Keratinocyte (primary cell): Measurements from ENCODE around the gene MADD. TPM values are rescaled to one million over a fixed set of nuclear protein-coding genes. Genes with fewer than 3 reads are reported as not detected.

Source experiments
- DNase-seq: peaks from one replicate; pipeline ENCODE4 v3.0.0-alpha.2; 2011; ENCODE audit warnings: low read depth, missing footprints, low spot score
- FAIRE-seq: peaks from 2 replicates; lab custom pipeline; 2011; peaks lifted over from hg19 to GRCh38; lab: Jason Lieb, UNC
- H2AFZ ChIP-seq: 2 replicates; pipeline ENCODE4 v1.6.0; 2012; ENCODE audit warnings: low read length, control low read depth, inconsistent platforms; ENCODE audit not compliant: control insufficient read depth
- H3K27ac ChIP-seq: 2 replicates; pipeline ENCODE4 v1.5.1; 2011; ENCODE audit warnings: low read length; ENCODE audit not compliant: control insufficient read depth, insufficient read depth
- H3K27me3 ChIP-seq: 3 replicates; pipeline ENCODE4 v1.6.0; 2011; ENCODE audit warnings: low read length; ENCODE audit not compliant: control insufficient read depth, insufficient read depth; ENCODE audit errors: extremely low read depth
- H3K36me3 ChIP-seq, 2 experiments: 2 replicates in 1 of 2; 3 replicates in 1 of 2; pipeline ENCODE4 v1.5.1; 2011; ENCODE audit warnings: low read length in 2 of 2, mild to moderate bottlenecking in 1 of 2; ENCODE audit not compliant: control insufficient read depth in 2 of 2, insufficient read depth in 2 of 2; ENCODE audit errors: extremely low read depth in 1 of 2
- H3K4me1 ChIP-seq: 3 replicates; pipeline ENCODE4 v1.5.1; 2011; ENCODE audit warnings: low read length; ENCODE audit not compliant: control insufficient read depth, insufficient read depth; ENCODE audit errors: extremely low read depth
- H3K4me2 ChIP-seq: 3 replicates; pipeline ENCODE4 v1.6.0; 2011; ENCODE audit warnings: low read depth, low read length; ENCODE audit not compliant: control insufficient read depth, insufficient read depth; ENCODE audit errors: extremely low read depth
- H3K4me3 ChIP-seq, 3 experiments: fragments of 200-600 bp in 1 of 3; sonication (generic) in 1 of 3; 2 replicates in 2 of 3; 3 replicates in 1 of 3; pipeline ENCODE4 v1.5.1; 2011 to 2016; ENCODE audit warnings: low read length in 3 of 3, mild to moderate bottlenecking in 3 of 3, control low read depth in 2 of 3, inconsistent platforms in 1 of 3, low read depth in 1 of 3, mixed read lengths in 1 of 3, mixed run types in 1 of 3, moderate library complexity in 1 of 3; ENCODE audit not compliant: control insufficient read depth in 2 of 3, insufficient read depth in 2 of 3; ENCODE audit errors: extremely low read depth in 1 of 3
- H3K79me2 ChIP-seq: 2 replicates; pipeline ENCODE4 v1.6.0; 2012; ENCODE audit warnings: low read length; ENCODE audit not compliant: control insufficient read depth, insufficient read depth
- H3K9ac ChIP-seq: 3 replicates; pipeline ENCODE4 v1.6.0; 2011; ENCODE audit warnings: low read length; ENCODE audit not compliant: control insufficient read depth, insufficient read depth; ENCODE audit errors: extremely low read depth
- H3K9me1 ChIP-seq: 3 replicates; pipeline ENCODE4 v1.6.0; 2011; ENCODE audit warnings: low read length; ENCODE audit not compliant: control insufficient read depth, insufficient read depth; ENCODE audit errors: extremely low read depth
- H3K9me3 ChIP-seq: 2 replicates; pipeline ENCODE4 v1.5.1; 2012; ENCODE audit warnings: low read depth, low read length; ENCODE audit not compliant: control insufficient read depth
- H4K20me1 ChIP-seq: 3 replicates; pipeline ENCODE4 v1.6.0; 2011; ENCODE audit warnings: low read length; ENCODE audit not compliant: control insufficient read depth, insufficient read depth; ENCODE audit errors: extremely low read depth
- EZH2 ChIP-seq: IDR thresholded peaks from one replicate; pipeline ENCODE4 v1.6.1; 2012; ENCODE audit warnings: inconsistent platforms, mild to moderate bottlenecking, low read length, moderate library complexity
- dilution Hi-C: fragments of 300-500 bp; cut with MboI; formaldehyde crosslinking; loops from one replicate; pipeline ENCODE4 v1.7.0; 2020; ENCODE audit warnings: low sequenced_read_pairs; ENCODE audit not compliant: extremely low pct_ligation_motif_present
- polyA plus RNA-seq, 5 experiments: library from polyadenylated mRNA; depleted of rRNA in 3 of 5; stranded (reverse) in 3 of 5; stranded (forward) in 1 of 5; unstranded in 1 of 5; fragments of >200 nt; gene quantifications; 1 replicate in 1 of 5; 2 replicates in 3 of 5; 3 replicates in 1 of 5; pipeline versions ENCODE4 v1.2.1 to v1.2.3, GENCODE V29; 2011 to 2012; ENCODE audit warnings: missing spikeins in 2 of 5, low read depth in 1 of 5, low replicate concordance in 1 of 5
- TF ChIP-seq, protein P1 (sequence below), 3 experiments: IDR thresholded peaks in 1 of 3; conservative IDR thresholded peaks in 1 of 3; optimal IDR thresholded peaks in 1 of 3; 2 replicates in 2 of 3; 3 replicates in 1 of 3; pipeline versions ENCODE3 to v1.5.1; 2011; ENCODE audit warnings: low read length in 3 of 3, mild to moderate bottlenecking in 3 of 3, moderate library complexity in 2 of 3, control low read depth in 1 of 3, inconsistent platforms in 1 of 3; ENCODE audit not compliant: insufficient read depth in 2 of 3; ENCODE audit errors: extremely low read depth in 1 of 3

MADD gene
- polyA plus RNA-seq, 1 donor (not counting 4 experiments of a cell fraction or from before 2014, with no cell fraction given): 11.9 TPM

DNA sequence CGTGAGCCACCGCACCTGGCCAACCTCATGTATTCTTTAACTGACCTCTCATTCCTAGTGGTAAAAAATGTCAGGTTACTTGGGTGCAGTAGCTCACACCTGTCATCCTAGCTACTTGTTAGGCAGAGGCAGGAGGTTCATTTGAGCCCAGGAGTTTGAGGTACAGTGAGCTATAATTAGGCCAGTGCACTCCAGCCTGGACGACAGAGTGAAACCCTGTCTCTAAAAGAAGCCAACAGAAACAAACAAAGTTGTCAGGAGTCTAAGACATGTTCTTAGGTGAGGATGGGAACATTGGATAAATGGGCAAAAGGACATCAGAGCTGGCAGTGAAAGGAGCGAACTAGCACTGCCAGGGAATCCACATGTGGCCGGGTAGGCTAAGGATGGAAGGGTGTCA lies 18.1 kb downstream of the MADD start:
- no peak for DNase-seq
- Histone ChIP-seq H2AFZ (no peak overlapping the region), H3K9ac (no peak overlapping the region), H3K27me3 (no peaks in the 10 kb centered on the region), H3K9me1 (no peaks in the 10 kb centered on the region), H3K79me2 (no peaks in the 10 kb centered on the region), H3K9me3 (no peaks in the 10 kb centered on the region), H3K27ac (no peak overlapping the region), H4K20me1 (no peaks in the 10 kb centered on the region), H3K4me2 (no peak overlapping the region), H3K36me3 (peaks cover 34 to 39% of the 10 kb centered on the region in 2 experiments), H3K4me1 (no peaks in the 10 kb centered on the region), H3K4me3 (no peak overlapping the region)
- TF ChIP-seq, protein P1, sequence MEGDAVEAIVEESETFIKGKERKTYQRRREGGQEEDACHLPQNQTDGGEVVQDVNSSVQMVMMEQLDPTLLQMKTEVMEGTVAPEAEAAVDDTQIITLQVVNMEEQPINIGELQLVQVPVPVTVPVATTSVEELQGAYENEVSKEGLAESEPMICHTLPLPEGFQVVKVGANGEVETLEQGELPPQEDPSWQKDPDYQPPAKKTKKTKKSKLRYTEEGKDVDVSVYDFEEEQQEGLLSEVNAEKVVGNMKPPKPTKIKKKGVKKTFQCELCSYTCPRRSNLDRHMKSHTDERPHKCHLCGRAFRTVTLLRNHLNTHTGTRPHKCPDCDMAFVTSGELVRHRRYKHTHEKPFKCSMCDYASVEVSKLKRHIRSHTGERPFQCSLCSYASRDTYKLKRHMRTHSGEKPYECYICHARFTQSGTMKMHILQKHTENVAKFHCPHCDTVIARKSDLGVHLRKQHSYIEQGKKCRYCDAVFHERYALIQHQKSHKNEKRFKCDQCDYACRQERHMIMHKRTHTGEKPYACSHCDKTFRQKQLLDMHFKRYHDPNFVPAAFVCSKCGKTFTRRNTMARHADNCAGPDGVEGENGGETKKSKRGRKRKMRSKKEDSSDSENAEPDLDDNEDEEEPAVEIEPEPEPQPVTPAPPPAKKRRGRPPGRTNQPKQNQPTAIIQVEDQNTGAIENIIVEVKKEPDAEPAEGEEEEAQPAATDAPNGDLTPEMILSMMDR (optimal IDR thresholded peaks at IDR 0.05 in 1 of 3, IDR thresholded peaks at IDR 0.05 in 1 of 3, conservative IDR thresholded peaks at IDR 0.05 in 1 of 3; ENCODE audit: extremely low read depth in 1 of 3, insufficient read depth in 2 of 3, low read length in 3 of 3): no peak
- no peak for TF ChIP-seq EZH2
- dilution Hi-C loops: no loop called here
- no peak for FAIRE-seq

DNA sequence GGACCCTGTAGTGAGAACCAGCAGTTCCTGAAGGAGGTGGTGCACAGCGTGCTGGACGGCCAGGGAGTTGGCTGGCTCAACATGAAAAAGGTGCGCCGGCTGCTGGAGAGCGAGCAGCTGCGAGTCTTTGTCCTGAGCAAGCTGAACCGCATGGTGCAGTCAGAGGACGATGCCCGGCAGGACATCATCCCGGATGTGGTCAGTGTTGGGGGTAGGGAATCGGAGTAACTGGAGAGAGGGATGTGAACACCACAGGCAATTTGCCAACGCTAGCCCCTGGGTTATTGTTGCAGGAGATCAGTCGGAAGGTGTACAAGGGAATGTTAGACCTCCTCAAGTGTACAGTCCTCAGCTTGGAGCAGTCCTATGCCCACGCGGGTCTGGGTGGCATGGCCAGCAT lies 19.9 kb downstream of the MADD start:
- no peak for FAIRE-seq
- dilution Hi-C loops: no loop called here

More for the DNA sequence above, 19.9 kb downstream of the MADD start:
- no peaks in the 10 kb centered on the region for H3K27me3 ChIP-seq
- no peak for DNase-seq
- no peaks in the 10 kb centered on the region for H3K4me1 ChIP-seq
- no peak overlapping the region for H3K27ac ChIP-seq
- no peaks in the 10 kb centered on the region for H3K79me2 ChIP-seq
- H3K4me3 ChIP-seq: no peak overlapping the region
- H3K9me1 ChIP-seq: no peaks in the 10 kb centered on the region
- no peak overlapping the region for H3K4me2 ChIP-seq
- no peaks in the 10 kb centered on the region for H3K9me3 ChIP-seq
- TF ChIP-seq EZH2: no peak
- TF ChIP-seq, protein P1 (optimal IDR thresholded peaks at IDR 0.05 in 1 of 3, IDR thresholded peaks at IDR 0.05 in 1 of 3, conservative IDR thresholded peaks at IDR 0.05 in 1 of 3; ENCODE audit: extremely low read depth in 1 of 3, insufficient read depth in 2 of 3, low read length in 3 of 3): no peak
- H3K9ac ChIP-seq: no peak overlapping the region
- H3K36me3 ChIP-seq: peaks cover 32 to 41% of the 10 kb centered on the region in 2 experiments
- no peaks in the 10 kb centered on the region for H4K20me1 ChIP-seq
- no peak overlapping the region for H2AFZ ChIP-seq
